ENCODE results near the gene SKAP1.

SKAP1 gene

GRCh38 chr17:48161127-48161905, 268.7 kb downstream of the SKAP1 start:
- no peak for DNase-seq

- no peak for DNase-seq
Observed at GRCh38 chr17:48160177-48161081, 269.6 kb downstream of the SKAP1 start.

DNA sequence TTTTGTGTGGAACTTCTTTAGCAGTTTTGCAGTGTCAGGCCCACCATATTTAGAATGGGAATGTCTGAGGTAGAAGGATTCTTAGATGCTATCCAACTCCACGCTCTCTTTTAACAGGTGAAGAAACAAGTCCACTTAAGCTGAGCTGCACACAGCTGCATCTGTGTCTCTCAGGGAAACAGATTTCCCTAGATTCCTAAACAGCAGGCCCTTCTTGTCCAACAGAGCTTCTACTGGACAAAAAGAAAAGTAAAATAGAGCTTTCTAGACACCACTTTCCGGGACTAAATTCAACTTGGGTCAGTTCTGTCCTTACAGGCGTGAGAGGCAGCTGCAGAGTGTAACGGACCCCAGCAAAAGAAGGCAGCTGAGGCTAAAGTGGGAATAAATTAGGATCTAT, 270.8 kb downstream of the SKAP1 start:
- no peak for DNase-seq

DNA sequence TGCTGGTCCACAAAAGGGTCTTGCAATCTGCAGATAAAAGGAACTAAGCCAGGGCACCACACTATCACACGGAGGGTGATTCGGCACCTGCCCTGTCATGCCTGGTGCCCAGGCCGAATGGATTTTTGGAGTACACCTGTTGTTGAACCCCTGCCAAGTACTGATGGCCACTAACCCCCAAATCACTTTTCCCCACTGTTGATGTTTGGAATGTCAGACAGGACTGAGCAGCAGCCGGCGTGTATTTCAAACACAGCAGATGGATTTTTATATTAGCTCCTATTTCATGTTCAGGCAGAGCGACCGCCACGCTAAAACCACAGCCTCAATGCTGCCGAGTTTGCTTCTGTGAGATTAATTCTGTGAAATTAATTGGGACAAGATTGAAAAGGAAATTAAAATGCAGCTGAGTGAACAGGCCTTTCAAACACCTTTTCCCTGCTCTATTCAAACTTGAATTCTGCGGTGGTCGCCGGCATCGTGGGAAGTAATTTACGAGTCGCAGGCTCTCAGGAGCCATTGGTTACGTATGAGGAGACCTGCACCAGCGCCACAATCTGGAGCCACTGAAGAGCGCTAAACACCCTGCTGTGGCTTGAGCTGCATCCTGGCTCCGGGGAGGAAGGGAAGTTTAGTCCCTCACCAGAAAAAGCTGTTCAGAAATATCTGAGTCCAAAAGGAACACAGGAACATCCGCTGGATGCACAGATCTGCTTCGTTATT, 274.0 kb downstream of the SKAP1 start:
- DNase-seq = no peak

DNA sequence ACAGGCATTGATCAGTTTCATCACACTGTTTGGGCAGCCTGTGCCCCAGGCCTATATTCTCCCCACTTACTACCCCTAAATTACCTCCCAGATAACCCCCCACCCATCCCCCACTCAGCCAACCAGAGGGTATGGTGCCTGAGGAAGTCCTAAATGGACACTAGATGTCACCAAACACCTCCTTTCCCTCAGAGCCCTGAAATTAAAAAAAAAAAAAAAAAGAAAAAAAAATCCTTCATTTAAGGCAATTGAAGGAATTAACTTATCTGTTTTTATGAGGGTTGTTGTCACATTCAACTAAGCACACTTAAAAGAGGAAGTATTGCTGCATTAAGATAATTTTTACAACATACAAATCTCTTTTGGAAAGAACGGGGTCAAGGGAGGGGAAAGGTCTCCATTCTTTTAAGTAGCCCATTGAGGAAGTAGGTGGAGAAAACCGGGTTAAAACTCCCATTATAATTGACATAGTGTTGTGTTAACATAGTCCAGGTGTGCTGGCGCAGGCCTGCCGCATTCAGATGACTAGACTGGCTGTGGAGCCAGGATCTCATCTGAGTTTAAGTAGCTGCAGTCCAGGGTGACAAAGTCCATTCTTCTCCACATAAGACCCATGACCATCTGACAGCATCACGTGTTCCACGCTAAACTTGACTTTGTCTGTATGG, 276.2 kb downstream of the SKAP1 start:
- no peak for DNase-seq

DNA sequence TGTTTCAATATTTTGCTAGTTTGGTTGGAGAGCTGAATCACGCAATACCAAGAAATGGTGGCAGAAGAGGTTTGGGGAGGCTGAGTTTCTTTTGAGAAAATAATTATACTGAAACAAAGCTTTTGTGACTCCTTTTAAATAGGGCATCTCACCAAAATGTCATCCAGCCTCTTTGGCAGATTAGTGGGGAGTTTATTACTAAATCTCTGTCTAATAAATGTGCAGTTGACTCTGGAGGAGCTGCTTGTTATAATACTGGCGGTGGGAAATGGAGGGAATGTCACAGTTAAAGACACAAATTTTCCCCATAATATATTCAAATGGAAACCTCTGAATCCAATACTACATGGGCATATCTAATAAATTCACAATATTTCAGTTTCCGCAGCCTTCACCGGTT, 277.7 kb downstream of the SKAP1 start:
- DNase-seq = no peak

- no peak for DNase-seq
Observed at GRCh38 chr17:48151220-48151619, 278.8 kb downstream of the SKAP1 start.

- DNase-seq = no peak
Observed at GRCh38 chr17:48150597-48151001, 279.4 kb downstream of the SKAP1 start.

DNA sequence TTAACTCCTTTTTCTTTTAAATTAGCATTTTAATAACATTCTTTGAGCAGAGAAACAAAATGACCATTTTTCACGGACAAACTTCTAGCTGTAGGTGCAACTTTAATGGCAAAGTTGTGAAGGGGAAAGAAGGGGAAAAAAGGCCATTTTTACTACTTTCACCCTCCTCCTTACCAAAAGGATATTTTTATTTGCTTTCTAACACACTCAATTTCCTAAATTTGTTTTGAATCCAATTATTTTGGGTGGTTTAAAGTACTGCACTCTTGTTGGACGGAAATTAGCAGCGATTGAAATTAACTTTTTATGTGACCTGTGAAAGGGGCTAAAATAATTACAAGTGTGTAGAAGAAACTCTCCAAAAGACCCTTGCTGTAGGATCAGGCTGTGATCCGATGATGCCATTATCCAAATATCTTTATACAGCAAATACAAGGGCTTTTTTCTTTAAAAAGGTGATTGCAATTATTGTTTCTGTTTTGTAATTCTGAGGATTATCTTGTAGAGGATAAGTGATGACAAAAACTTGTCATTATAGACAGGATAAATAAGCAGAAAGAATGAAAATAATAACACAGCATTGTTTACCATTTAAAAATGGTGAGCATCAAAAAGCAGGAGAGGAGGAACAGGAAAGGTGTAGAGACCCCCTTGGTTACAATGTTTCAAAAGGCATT, 280.1 kb downstream of the SKAP1 start:
- DNase-seq = no peak

- no peak for DNase-seq
Observed at GRCh38 chr17:48148854-48149786, 280.9 kb downstream of the SKAP1 start.

DNA sequence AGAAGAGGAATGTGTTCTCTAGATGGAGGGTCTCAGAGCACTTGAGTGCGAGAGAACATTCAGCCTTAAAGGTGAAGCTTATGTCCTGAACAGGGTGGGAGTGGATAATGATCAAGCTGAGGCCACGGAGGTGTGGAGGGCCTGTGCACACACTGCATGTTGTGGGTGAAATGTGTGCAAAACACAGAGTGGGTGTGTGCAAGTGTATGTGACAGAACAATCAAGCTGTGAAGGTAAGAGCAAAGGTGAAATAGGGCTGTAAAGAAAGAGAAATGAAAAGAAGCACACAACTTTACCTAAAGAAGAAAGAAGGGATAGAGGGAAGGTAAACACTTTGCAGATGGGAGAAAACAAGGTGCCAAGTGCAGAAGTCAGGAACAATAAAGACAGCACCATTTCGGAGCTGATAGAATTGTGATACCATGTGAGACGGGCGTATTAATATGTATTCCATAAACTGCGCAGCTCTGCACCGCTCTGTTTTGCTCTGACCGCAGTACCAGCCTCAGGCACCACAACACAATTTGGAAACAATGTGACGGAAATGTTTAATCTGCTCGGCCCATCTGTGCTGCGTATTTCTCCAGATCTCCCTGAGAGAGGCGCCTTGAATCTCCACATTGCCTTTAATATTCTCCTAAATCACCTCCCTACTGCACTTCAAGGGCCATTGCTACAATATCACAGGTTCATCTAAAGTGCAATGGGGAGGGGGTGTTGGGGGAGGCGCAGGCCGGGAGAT, 281.8 kb downstream of the SKAP1 start:
- DNase-seq = no peak

GRCh38 chr17:48144976-48145798, 284.8 kb downstream of the SKAP1 start:
- DNase-seq = no peak

DNA sequence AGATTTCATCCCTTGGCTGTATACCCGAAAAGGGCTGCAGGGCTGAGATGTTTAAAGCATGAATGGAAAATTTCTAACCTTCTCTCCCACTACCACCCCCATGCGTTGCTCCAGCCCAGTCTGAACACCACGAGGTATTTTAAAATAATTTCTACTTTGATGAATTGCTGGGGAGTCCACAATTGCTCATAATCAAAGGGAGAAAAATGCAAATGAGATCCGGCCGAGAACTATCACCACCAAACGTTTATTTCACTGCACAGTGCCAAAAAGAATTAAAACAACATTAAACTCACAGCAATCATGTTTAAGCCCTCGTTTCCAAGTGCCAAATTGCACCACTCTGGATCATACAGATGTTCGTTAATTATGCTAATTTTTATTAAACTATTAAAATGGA, 285.8 kb downstream of the SKAP1 start:
- DNase-seq = no peak

DNA sequence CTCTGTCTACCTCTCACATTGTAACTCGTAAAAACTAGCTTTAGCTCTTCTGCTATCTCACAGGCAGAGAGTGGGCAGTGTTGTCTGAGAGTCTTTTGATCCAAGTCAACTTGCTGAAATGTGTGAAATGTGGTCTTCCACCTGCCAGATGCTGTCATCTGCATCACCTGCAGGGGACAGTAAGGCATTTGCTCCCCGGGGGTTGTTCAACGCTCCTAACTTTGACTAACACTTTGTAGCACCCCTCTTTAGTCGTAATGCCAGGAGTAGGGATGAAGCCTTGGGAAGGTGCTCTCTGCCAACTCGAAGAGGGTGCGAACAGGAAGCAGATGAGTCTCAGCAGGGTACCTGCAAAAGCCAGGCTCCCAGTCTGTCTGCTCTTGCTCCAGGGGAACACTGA, 286.4 kb downstream of the SKAP1 start:
- no peak for DNase-seq

DNA sequence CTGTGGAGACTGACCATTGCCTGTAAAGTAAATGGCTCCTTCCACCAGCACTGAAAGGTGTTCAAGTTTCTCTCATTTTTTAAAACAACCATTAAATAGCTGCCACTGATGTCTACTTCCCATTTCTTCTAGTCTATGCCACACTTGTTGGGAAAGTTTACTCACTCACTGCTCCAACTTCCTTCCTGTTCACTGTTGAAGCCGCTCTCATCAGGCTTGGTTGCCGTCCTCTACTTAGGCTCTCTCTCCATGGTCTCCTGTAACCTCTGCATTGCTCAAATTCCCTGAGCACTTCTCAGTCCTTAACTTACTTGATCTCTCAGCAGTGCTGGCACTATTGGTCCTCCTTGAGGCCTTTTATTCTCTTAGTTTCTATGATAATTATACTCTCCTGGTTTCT, 290.1 kb downstream of the SKAP1 start:
- DNase-seq = no peak

- no peak for DNase-seq
Observed at GRCh38 chr17:48137656-48138055, 292.4 kb downstream of the SKAP1 start.

- DNase-seq = no peak
Observed at GRCh38 chr17:48134912-48135480, 295.0 kb downstream of the SKAP1 start.

- no peak for DNase-seq
Observed at GRCh38 chr17:48132385-48132784, 297.6 kb downstream of the SKAP1 start.

GRCh38 chr17:48131216-48131824, 298.7 kb downstream of the SKAP1 start:
- peak; percentile 26 for DNase-seq
